ENCODE measurements around the gene ACVR1. TPM values are rescaled to one million over a fixed set of nuclear protein-coding genes. Genes with fewer than 3 reads are reported as not detected.

ACVR1 gene
- total RNA-seq (2021; ENCODE audit: unreplicated experiment), result 27.6 TPM
- polyA plus RNA-seq (2012; ENCODE audit: insufficient read length), result 21.5 TPM
- Bru-seq, nascent RNA, result percentile 81 among the genes with signal in this experiment
- BruChase-seq, experiment 1, labeled RNA remaining after a 2-hour chase, result percentile 68 among the genes with signal in this experiment
- percentile 69 among the genes with signal in this experiment for BruChase-seq, experiment 2, labeled RNA remaining after a 6-hour chase
- long read RNA-seq, transcript ACVR1-207 (11 exons, 2,861 nt), result major isoform, 22 of 63 reads
- long read RNA-seq, partial matches to known transcripts, result 13 of 63 reads
- long read RNA-seq, other reads (novel, unspliced or antisense), result 28 of 63 reads

- POLR2A ChIA-PET, result interaction anchor here (0.8 kb wide), 1 partner anchor 617 kb away, joined by 3 read pairs; no protein-coding TSS in a partner anchor
- TF ChIP-seq SIN3A (IDR thresholded peaks at IDR 0.05; ENCODE audit: borderline replicate concordance, insufficient read depth, low read depth, low read length) (peak; percentile 43; the same call in 1 of the 2 replicates), TCF7L2 (IDR thresholded peaks at IDR 0.05; ENCODE audit: low read depth, low read length) (no peak; the same call in none of the 2 replicates), POLR2AphosphoS5 (IDR thresholded peaks at IDR 0.05; ENCODE audit: low read depth, low read length) (peak; percentile 51; the same call in 1 of the 2 replicates), CTCF (IDR thresholded peaks at IDR 0.05) (peak; percentile 74)
- TF ChIP-seq, protein P1, sequence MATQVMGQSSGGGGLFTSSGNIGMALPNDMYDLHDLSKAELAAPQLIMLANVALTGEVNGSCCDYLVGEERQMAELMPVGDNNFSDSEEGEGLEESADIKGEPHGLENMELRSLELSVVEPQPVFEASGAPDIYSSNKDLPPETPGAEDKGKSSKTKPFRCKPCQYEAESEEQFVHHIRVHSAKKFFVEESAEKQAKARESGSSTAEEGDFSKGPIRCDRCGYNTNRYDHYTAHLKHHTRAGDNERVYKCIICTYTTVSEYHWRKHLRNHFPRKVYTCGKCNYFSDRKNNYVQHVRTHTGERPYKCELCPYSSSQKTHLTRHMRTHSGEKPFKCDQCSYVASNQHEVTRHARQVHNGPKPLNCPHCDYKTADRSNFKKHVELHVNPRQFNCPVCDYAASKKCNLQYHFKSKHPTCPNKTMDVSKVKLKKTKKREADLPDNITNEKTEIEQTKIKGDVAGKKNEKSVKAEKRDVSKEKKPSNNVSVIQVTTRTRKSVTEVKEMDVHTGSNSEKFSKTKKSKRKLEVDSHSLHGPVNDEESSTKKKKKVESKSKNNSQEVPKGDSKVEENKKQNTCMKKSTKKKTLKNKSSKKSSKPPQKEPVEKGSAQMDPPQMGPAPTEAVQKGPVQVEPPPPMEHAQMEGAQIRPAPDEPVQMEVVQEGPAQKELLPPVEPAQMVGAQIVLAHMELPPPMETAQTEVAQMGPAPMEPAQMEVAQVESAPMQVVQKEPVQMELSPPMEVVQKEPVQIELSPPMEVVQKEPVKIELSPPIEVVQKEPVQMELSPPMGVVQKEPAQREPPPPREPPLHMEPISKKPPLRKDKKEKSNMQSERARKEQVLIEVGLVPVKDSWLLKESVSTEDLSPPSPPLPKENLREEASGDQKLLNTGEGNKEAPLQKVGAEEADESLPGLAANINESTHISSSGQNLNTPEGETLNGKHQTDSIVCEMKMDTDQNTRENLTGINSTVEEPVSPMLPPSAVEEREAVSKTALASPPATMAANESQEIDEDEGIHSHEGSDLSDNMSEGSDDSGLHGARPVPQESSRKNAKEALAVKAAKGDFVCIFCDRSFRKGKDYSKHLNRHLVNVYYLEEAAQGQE (IDR thresholded peaks at IDR 0.05; ENCODE audit: insufficient read depth in 1 of 2, low read depth in 2 of 2, low read length in 1 of 2), result peak; percentile 45 to 73; a peak in 2 of 4 replicates
- Histone ChIP-seq H3K9me3 (ENCODE audit: control insufficient read depth, insufficient read depth, low read depth, low read length) (no peaks in the 10 kb centered on the region), H3K27me3 (ENCODE audit: control insufficient read depth, insufficient read depth, low read length) (no peaks in the 10 kb centered on the region), H3K36me3 (ENCODE audit: control insufficient read depth, insufficient read depth, low read length) (no peaks in the 10 kb centered on the region; the same call in 1 of the 2 replicates), H3K4me1 (ENCODE audit: control insufficient read depth, insufficient read depth, low read length) (peaks cover 22% of the 10 kb centered on the region), H3K4me3 (ENCODE audit: low read depth in 2 of 2, low read length in 2 of 2) (peak within 1 kb of the TSS; percentile 63 to 91), H3K27ac (ENCODE audit: low read length) (peak within 1 kb of the TSS; percentile 82)
- intact Hi-C loops (cut with micrococcal nuclease; ENCODE audit: unreplicated experiment) (loop anchor here (10.0 kb wide), 1 partner anchor 91 kb away; no protein-coding TSS in a partner anchor), in situ Hi-C loops (cut with HindIII; ENCODE audit: low pct_unique_long_range_greater_than_20kb, low sequenced_read_pairs) (no loop called here)
- peak; percentile 97 for ATAC-seq
- no TSS peak for BruUV-seq (replicated peaks)
- CTCF ChIA-PET, result interaction anchor here (0.6 to 1.0 kb wide), 3 partner anchors 15 to 613 kb away, joined by 3 to 5 read pairs (median 4); no protein-coding TSS in a partner anchor
- no peak for DNase-seq (ENCODE audit: low read depth, low spot score)
Measured at GRCh38 chr2:157876066-157876785, at the start of gene ACVR1. Gene ACVR1 (minus strand): TSS chr2:157876330. CDS start chr2:157799493, 76,837 bp downstream.

GRCh38 chr2:157925071-157925470 is 48.9 kb upstream of the ACVR1 start:
- TF ChIP-seq CTCF (IDR thresholded peaks at IDR 0.05), result no peak
- TF ChIP-seq SIN3A (IDR thresholded peaks at IDR 0.05; ENCODE audit: borderline replicate concordance, insufficient read depth, low read depth, low read length), result no peak
- TF ChIP-seq POLR2AphosphoS5 (IDR thresholded peaks at IDR 0.05; ENCODE audit: low read depth, low read length), result no peak
- TF ChIP-seq, protein P1 (IDR thresholded peaks at IDR 0.05; ENCODE audit: insufficient read depth in 1 of 2, low read depth in 2 of 2, low read length in 1 of 2), result no peak
- no peak for TF ChIP-seq TCF7L2 (IDR thresholded peaks at IDR 0.05; ENCODE audit: low read depth, low read length)
- CTCF ChIA-PET, result no interaction called here
- Histone ChIP-seq H3K36me3 (ENCODE audit: control insufficient read depth, insufficient read depth, low read length) (no peaks in the 10 kb centered on the region), H3K4me1 (ENCODE audit: control insufficient read depth, insufficient read depth, low read length) (no peaks in the 10 kb centered on the region), H3K27ac (ENCODE audit: low read length) (no peak overlapping the region), H3K9me3 (ENCODE audit: control insufficient read depth, insufficient read depth, low read depth, low read length) (no peaks in the 10 kb centered on the region), H3K27me3 (ENCODE audit: control insufficient read depth, insufficient read depth, low read length) (peaks cover 3% of the 10 kb centered on the region; the same call in 1 of the 2 replicates), H3K4me3 (ENCODE audit: low read depth in 2 of 2, low read length in 2 of 2) (no peak overlapping the region)
- POLR2A ChIA-PET, result no interaction called here
- DNase-seq (ENCODE audit: low read depth, low spot score) (no peak), ATAC-seq (no peak)
- in situ Hi-C loops (cut with HindIII; ENCODE audit: low pct_unique_long_range_greater_than_20kb, low sequenced_read_pairs), result no loop called here
- intact Hi-C loops (cut with micrococcal nuclease; ENCODE audit: unreplicated experiment), result no loop called here
- no TSS peak for BruUV-seq (replicated peaks)

Data from Panc1 (cell line).